K562 (cell line): Measurements from ENCODE around the gene PCBD2. TPM values are rescaled to one million over a fixed set of nuclear protein-coding genes. Genes with fewer than 3 reads are reported as not detected.

Experiments
- ATF2 ChIP-seq: sonication (generic); formaldehyde crosslinking; IDR thresholded peaks from 2 replicates; pipeline ENCODE4 v1.8.1; 2022; ENCODE audit warnings: missing genetic modification reagents
- BCL6 ChIP-seq: fragments of 250-450 bp; sonication (Bioruptor Pico); IDR thresholded peaks from 2 replicates; pipeline ENCODE4 v1.4.0; 2020
- BMI1 ChIP-seq: fragments of 150-350 bp; IDR thresholded peaks from 2 replicates; pipeline ENCODE4 v1.6.1; 2014; ENCODE audit warnings: low read length
- CC2D1A ChIP-seq: fragments of 450-650 bp; IDR thresholded peaks from 2 replicates; pipeline ENCODE4 v1.6.1; 2017; ENCODE audit warnings: mild to moderate bottlenecking
- CGGBP1 ChIP-seq: fragments of 250-450 bp; sonication (Bioruptor Pico); IDR thresholded peaks from 2 replicates; pipeline ENCODE4 v1.9.0; 2021; ENCODE audit warnings: mild to moderate bottlenecking
- CHD1 ChIP-seq: fragments of 200-600 bp; sonication (generic); IDR thresholded peaks from one replicate; pipeline ENCODE4 v1.6.1; 2012; ENCODE audit warnings: mild to moderate bottlenecking, moderate library complexity, low read length, inconsistent platforms
- COPS2 ChIP-seq: fragments of 450-650 bp; conservative IDR thresholded peaks from 2 replicates; pipeline ENCODE4 v1.6.1; 2016; ENCODE audit warnings: mild to moderate bottlenecking, moderate library complexity
- CSDE1 ChIP-seq, 2 experiments: fragments of 450-650 bp; IDR thresholded peaks; 2 replicates each; pipeline ENCODE4 v1.6.1; 2016; ENCODE audit warnings: mild to moderate bottlenecking in 1 of 2
- ELF1 ChIP-seq: fragments of 200-800 bp; sonication (Bioruptor generic); IDR thresholded peaks from 2 replicates; pipeline ENCODE4 v1.6.1; 2016; ENCODE audit warnings: missing genetic modification characterization, missing compliant biosample characterization
- EP400 ChIP-seq: fragments of 450-650 bp; IDR thresholded peaks from 2 replicates; pipeline ENCODE4 v1.6.1; 2017; ENCODE audit warnings: antibody characterized with exemption, mild to moderate bottlenecking, moderate library complexity
- FOS ChIP-seq: IDR thresholded peaks from 3 replicates; pipeline ENCODE4 v1.6.1; 2011; ENCODE audit not compliant: insufficient read length; ENCODE audit errors: extremely low read depth
- FOXK1 ChIP-seq: sonication (generic); formaldehyde crosslinking; IDR thresholded peaks from 2 replicates; pipeline ENCODE4 v1.8.0; 2022; ENCODE audit warnings: missing genetic modification reagents, mild to moderate bottlenecking, borderline replicate concordance
- GABPB2 ChIP-seq: fragments of 250-450 bp; sonication (Bioruptor Pico); conservative IDR thresholded peaks from 2 replicates; pipeline ENCODE4 v1.5.1; 2021; ENCODE audit warnings: mild to moderate bottlenecking
- HMG20A ChIP-seq: fragments of 450-650 bp; formaldehyde crosslinking; conservative IDR thresholded peaks from 2 replicates; pipeline ENCODE4 v1.4.0; 2020; ENCODE audit warnings: mild to moderate bottlenecking, mixed read lengths
- IFI16 ChIP-seq: fragments of 250-450 bp; sonication (Bioruptor Pico); IDR thresholded peaks from 2 replicates; pipeline ENCODE4 v2.1.2; 2022; ENCODE audit warnings: mild to moderate bottlenecking, inconsistent platforms
- IRF2 ChIP-seq: sonication (generic); formaldehyde crosslinking; IDR thresholded peaks from 2 replicates; pipeline ENCODE4 v1.8.1; 2022; ENCODE audit warnings: mild to moderate bottlenecking, missing genetic modification reagents
- MAFF ChIP-seq: IDR thresholded peaks from 2 replicates; pipeline ENCODE4 v1.6.1; 2012; ENCODE audit warnings: low read length, improper control_type of control experiment
- MECOM ChIP-seq: fragments of 250-450 bp; sonication (Bioruptor Pico); IDR thresholded peaks from 2 replicates; pipeline ENCODE4 v1.8.0; 2022; ENCODE audit warnings: inconsistent platforms
- MYNN ChIP-seq, 2 experiments: sonication (generic); formaldehyde crosslinking in 1 of 2; IDR thresholded peaks; 2 replicates each; pipeline versions ENCODE4 v1.5.0 to v1.6.1; 2016 to 2020; ENCODE audit warnings: antibody characterized with exemption in 1 of 2, missing genetic modification reagents in 1 of 2
- NCOA4 ChIP-seq: fragments of 450-650 bp; IDR thresholded peaks from 2 replicates; pipeline ENCODE4 v1.6.1; 2018; ENCODE audit warnings: mild to moderate bottlenecking; ENCODE audit not compliant: partially characterized antibody
- NCOR1 ChIP-seq: fragments of 450-650 bp; IDR thresholded peaks from 2 replicates; pipeline ENCODE4 v1.6.1; 2016; ENCODE audit warnings: mild to moderate bottlenecking, moderate library complexity
- POU5F1 ChIP-seq: fragments of 150-350 bp; IDR thresholded peaks from 2 replicates; pipeline ENCODE4 v1.6.1; 2014; ENCODE audit warnings: borderline replicate concordance, low read length, low read depth, mild to moderate bottlenecking; ENCODE audit not compliant: partially characterized antibody
- SRSF7 ChIP-seq: fragments of 200-400 bp; formaldehyde crosslinking; optimal IDR thresholded peaks from 2 replicates; pipeline ENCODE3; 2017; ENCODE audit warnings: mild to moderate bottlenecking, low read depth, low read length
- STAT5A ChIP-seq: IDR thresholded peaks from 2 replicates; pipeline ENCODE4 v1.6.1; 2012; ENCODE audit warnings: low read length, inconsistent platforms, borderline replicate concordance
- ZBTB26 ChIP-seq: fragments of 450-650 bp; formaldehyde crosslinking; IDR thresholded peaks from 2 replicates; pipeline ENCODE4 v1.4.0; 2022; ENCODE audit warnings: missing genetic modification characterization
- ZFPM2 ChIP-seq: fragments of 250-450 bp; sonication (Bioruptor Pico); IDR thresholded peaks from 2 replicates; pipeline ENCODE4 v1.5.1; 2022; ENCODE audit warnings: mild to moderate bottlenecking
- ZKSCAN8 ChIP-seq: fragments of 200-800 bp; sonication (Bioruptor generic); IDR thresholded peaks from 2 replicates; pipeline ENCODE4 v1.6.1; 2016; ENCODE audit warnings: missing genetic modification characterization, missing compliant biosample characterization
- ZNF274 ChIP-seq: IDR thresholded peaks from 2 replicates; pipeline ENCODE4 v1.6.1; 2011; ENCODE audit warnings: low read depth, mild to moderate bottlenecking, low read length, moderate library complexity, borderline replicate concordance
- ZNF561 ChIP-seq: fragments of 450-650 bp; formaldehyde crosslinking; conservative IDR thresholded peaks from 2 replicates; pipeline ENCODE4 v1.4.0; 2020; ENCODE audit warnings: mild to moderate bottlenecking, moderate library complexity
- polyA plus RNA-seq, 8 experiments: library from polyadenylated mRNA; depleted of rRNA in 4 of 8; stranded (reverse) in 5 of 8; unstranded in 3 of 8; fragments of >200 nt; fragmentation: Nextera tagmentation in 2 of 8; fragmentation: Illumina TruSeq in 1 of 8; extraction: Ambion mirVana in 2 of 8; extraction: Trizol in 1 of 8; gene quantifications; 2 replicates each; pipeline versions ENCODE4 v1.2.1 to v1.2.3, GENCODE V29; 2011 to 2014; ENCODE audit warnings: inconsistent platforms in 1 of 8, missing spikeins in 1 of 8
- total RNA-seq, 7 experiments: library from RNA; depleted of rRNA in 6 of 7; stranded (reverse); fragments of >200 nt in 6 of 7; fragmentation: Illumina TruSeq in 2 of 7; extraction: Trizol in 2 of 7; gene quantifications; 2 replicates each; pipeline versions ENCODE4 v1.2.1 to v1.2.3, GENCODE V29; 2011 to 2021; ENCODE audit warnings: low replicate concordance in 1 of 7

Gene PCBD2
- total and polyA plus RNA-seq, 9 of the 15 experiments (the other 6 are each of a cell fraction or from before 2014, with no cell fraction given): 5.2 to 13.8 (median 7.8) TPM

DNA sequence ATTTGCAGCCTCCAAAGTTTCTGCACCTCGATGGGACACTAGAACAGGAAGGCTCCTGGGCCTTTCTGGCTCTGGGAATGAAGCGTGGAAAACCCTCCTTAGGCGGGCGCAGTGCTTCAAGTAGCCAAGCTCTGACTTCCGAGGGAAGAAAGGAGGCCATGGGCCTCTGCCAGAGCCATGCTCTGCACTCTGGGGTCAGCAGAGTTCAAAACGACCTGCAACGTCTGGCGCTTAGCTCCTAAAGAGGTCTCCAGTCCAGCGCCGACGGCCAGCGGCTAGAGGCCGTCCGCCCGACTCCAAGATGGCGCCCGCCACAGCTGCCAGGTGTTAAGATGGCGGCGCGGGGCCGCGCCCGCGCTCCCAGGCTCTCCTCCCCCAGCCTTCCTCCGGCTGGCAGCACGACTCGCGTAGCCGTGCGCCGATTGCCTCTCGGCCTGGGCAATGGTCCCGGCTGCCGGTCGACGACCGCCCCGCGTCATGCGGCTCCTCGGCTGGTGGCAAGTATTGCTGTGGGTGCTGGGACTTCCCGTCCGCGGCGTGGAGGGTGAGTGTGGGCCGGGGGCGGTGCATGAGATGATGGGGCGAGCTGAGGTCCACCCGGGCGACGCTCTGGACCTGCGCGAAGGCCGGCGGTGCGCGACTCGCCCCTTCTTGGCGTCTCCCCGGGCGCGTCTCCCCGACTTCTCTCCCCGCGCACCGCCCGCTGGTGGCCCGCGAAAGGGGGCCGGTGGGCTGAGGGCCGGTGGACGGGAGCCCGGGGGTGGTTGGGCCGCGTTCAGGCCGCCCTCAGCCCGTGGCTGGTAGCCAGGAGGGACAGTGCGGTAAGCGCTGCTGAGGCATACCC lies 30.7 kb upstream of the PCBD2 start, which contains the start of gene TXNDC15 (continued):
- no peak for TF ChIP-seq SRSF7
- no peak for TF ChIP-seq MAFF
- peak; percentile 31 for TF ChIP-seq NCOR1
- no peak for TF ChIP-seq FOS
- no peak for TF ChIP-seq NCOA4
- no peak for TF ChIP-seq CC2D1A
- no peak for TF ChIP-seq ZKSCAN8 (CRISPR knock-in tag)
- TF ChIP-seq HMG20A: no peak
- TF ChIP-seq ZBTB26 (CRISPR knock-in tag): 0 out of 2 replicates have a peak, but pooled peaks have one; percentile 38
- peak; percentile 59 to 91; a peak in 2 of 4 replicates for TF ChIP-seq CSDE1 (IDR thresholded peaks at IDR 0.05)
- TF ChIP-seq IRF2 (CRISPR knock-in tag): no peak
- no peak for TF ChIP-seq STAT5A
- TF ChIP-seq CGGBP1 (CRISPR knock-in tag): no peak
- TF ChIP-seq ZNF561: no peak
- no peak for TF ChIP-seq GABPB2 (CRISPR knock-in tag)
- no peak for TF ChIP-seq BCL6 (CRISPR knock-in tag)
- TF ChIP-seq ZFPM2 (CRISPR knock-in tag): no peak
- no peak for TF ChIP-seq MECOM (CRISPR knock-in tag)
- TF ChIP-seq COPS2: no peak
- no peak for TF ChIP-seq MYNN (IDR thresholded peaks at IDR 0.05)
- no peak for TF ChIP-seq MYNN (CRISPR knock-in tag; IDR thresholded peaks at IDR 0.05)
- no peak for TF ChIP-seq CHD1
- TF ChIP-seq FOXK1 (CRISPR knock-in tag): 0 out of 2 replicates have a peak, but pooled peaks have one; percentile 3
- TF ChIP-seq ZNF274: no peak
- TF ChIP-seq ATF2 (CRISPR knock-in tag): no peak
- no peak for TF ChIP-seq POU5F1
- TF ChIP-seq ELF1 (tag): peak; percentile 74
- TF ChIP-seq BMI1: no peak
- TF ChIP-seq IFI16: no peak
- TF ChIP-seq EP400: peak; percentile 84
